SK-N-SH (cell line): ENCODE results near the gene SSBP2. TPM values are rescaled to one million over a fixed set of nuclear protein-coding genes. Genes with fewer than 3 reads are reported as not detected.

ENCODE experiments used
- CTCF ChIA-PET: fragments of 300-600, 350-600 bp; formaldehyde crosslinking; extraction: SDS; loops from one replicate; lab custom pipeline; 2021; lab: Yijun Ruan, JAX
- POLR2A ChIA-PET: fragments of 350-600 bp; sonication (Branson Sonifier 250); formaldehyde crosslinking; extraction: SDS; loops from one replicate; lab custom pipeline; 2020; ENCODE audit warnings: antibody characterized with exemption, inconsistent platforms; lab: Yijun Ruan, JAX
- DNase-seq: peaks from one replicate; pipeline ENCODE4 v3.0.0; 2012
- H2AFZ ChIP-seq: fragments of 200-600 bp; sonication (generic); 2 replicates; pipeline ENCODE4 v1.8.1; 2016; ENCODE audit warnings: antibody characterized with exemption, mild to moderate bottlenecking, low read depth
- H3F3A ChIP-seq: fragments of 200-600 bp; sonication (generic); replicated peaks from 2 replicates; pipeline ENCODE3; 2016; ENCODE audit warnings: antibody characterized with exemption, mild to moderate bottlenecking; ENCODE audit not compliant: insufficient read depth
- H3K27ac ChIP-seq, 2 experiments: fragments of 200-500 bp in 1 of 2; fragments of 200-600 bp in 1 of 2; sonication (Bioruptor generic) in 1 of 2; sonication (generic), shearing (Covaris generic) in 1 of 2; 2 replicates each; pipeline versions ENCODE4 v1.5.1 to v1.6.1; 2014 to 2016; ENCODE audit warnings: low read depth in 2 of 2, inconsistent platforms in 1 of 2, low read length in 1 of 2, mild to moderate bottlenecking in 1 of 2, mixed read lengths in 1 of 2
- H3K27me3 ChIP-seq: fragments of 200-600 bp; sonication (generic), shearing (Covaris generic); 2 replicates; pipeline ENCODE4 v1.6.1; 2016; ENCODE audit warnings: mixed run types; ENCODE audit not compliant: insufficient read depth
- H3K36me3 ChIP-seq, 2 experiments: fragments of 200-500 bp in 1 of 2; fragments of 200-600 bp in 1 of 2; sonication (Bioruptor generic) in 1 of 2; sonication (generic) in 1 of 2; replicated peaks in 1 of 2; 2 replicates each; pipeline versions ENCODE3 to v1.5.1; 2014 to 2016; ENCODE audit warnings: low read length in 1 of 2, mild to moderate bottlenecking in 1 of 2; ENCODE audit not compliant: insufficient read depth in 2 of 2, control insufficient read depth in 1 of 2
- H3K4me1 ChIP-seq, 2 experiments: fragments of 200-500 bp in 1 of 2; fragments of 200-600 bp in 1 of 2; sonication (Bioruptor generic) in 1 of 2; sonication (generic), shearing (Covaris generic) in 1 of 2; 2 replicates each; pipeline versions ENCODE4 v1.5.1 to v1.6.1; 2014 to 2016; ENCODE audit warnings: low read depth in 1 of 2, low read length in 1 of 2, mixed run types in 1 of 2; ENCODE audit not compliant: insufficient read depth in 2 of 2, control insufficient read depth in 1 of 2
- H3K4me2 ChIP-seq: fragments of 200-600 bp; sonication (generic), shearing (Covaris generic); 2 replicates; pipeline ENCODE4 v1.6.1; 2017; ENCODE audit warnings: mixed run types
- H3K4me3 ChIP-seq, 2 experiments: fragments of 200-500 bp in 1 of 2; fragments of 200-600 bp in 1 of 2; sonication (Bioruptor generic) in 1 of 2; sonication (generic), shearing (Covaris generic) in 1 of 2; 2 replicates each; pipeline versions ENCODE4 v1.5.1 to v1.8.1; 2014 to 2016; ENCODE audit warnings: low read depth in 2 of 2, inconsistent platforms in 1 of 2, low read length in 1 of 2, mild to moderate bottlenecking in 1 of 2, mixed read lengths in 1 of 2, moderate library complexity in 1 of 2
- H3K79me2 ChIP-seq: fragments of 200-600 bp; sonication (generic); 2 replicates; pipeline ENCODE4 v1.8.1; 2017; ENCODE audit warnings: mild to moderate bottlenecking; ENCODE audit not compliant: insufficient read depth
- H3K9ac ChIP-seq: fragments of 200-600 bp; sonication (generic); 2 replicates; pipeline ENCODE4 v1.6.1; 2017; ENCODE audit warnings: mixed run types
- H3K9me2 ChIP-seq: fragments of 200-600 bp; sonication (generic); 2 replicates; pipeline ENCODE4 v1.6.1; 2017; ENCODE audit warnings: mixed run types
- H3K9me3 ChIP-seq: fragments of 200-600 bp; sonication (generic); 2 replicates; pipeline ENCODE4 v1.6.1; 2017; ENCODE audit warnings: mixed run types, mild to moderate bottlenecking, moderate library complexity
- H4K20me1 ChIP-seq: fragments of 200-600 bp; sonication (generic); 2 replicates; pipeline ENCODE4 v1.6.1; 2017; ENCODE audit warnings: mild to moderate bottlenecking, mixed run types; ENCODE audit not compliant: insufficient read depth
- CHD2 ChIP-seq: fragments of 150-350 bp; IDR thresholded peaks from 2 replicates; pipeline ENCODE4 v1.6.1; 2018; ENCODE audit warnings: low read length; ENCODE audit not compliant: partially characterized antibody
- EZH2phosphoT487 ChIP-seq: fragments of 200-600 bp; sonication (generic); IDR thresholded peaks from 2 replicates; pipeline ENCODE4 v1.6.1; 2017; ENCODE audit warnings: low read depth, mixed run types, mild to moderate bottlenecking, antibody characterized with exemption, moderate library complexity, borderline replicate concordance
- JUND ChIP-seq: IDR thresholded peaks from 2 replicates; pipeline ENCODE4 v1.4.0; 2012
- MXI1 ChIP-seq: IDR thresholded peaks from 2 replicates; pipeline ENCODE4 v1.6.1; 2012; ENCODE audit warnings: mild to moderate bottlenecking, low read depth, low read length, improper control_type of control experiment
- RAD21 ChIP-seq: IDR thresholded peaks from 2 replicates; pipeline ENCODE4 v1.6.1; 2012; ENCODE audit warnings: mild to moderate bottlenecking, low read length
- RCOR1 ChIP-seq: fragments of 150-350 bp; IDR thresholded peaks from 2 replicates; pipeline ENCODE4 v1.6.1; 2017; ENCODE audit warnings: antibody characterized with exemption, low read length
- SIN3A ChIP-seq: IDR thresholded peaks from 2 replicates; pipeline ENCODE4 v1.6.1; 2012; ENCODE audit warnings: low read depth, mild to moderate bottlenecking, low read length, moderate library complexity, borderline replicate concordance
- YY1 ChIP-seq: IDR thresholded peaks from 2 replicates; pipeline ENCODE4 v1.4.0; 2012; ENCODE audit warnings: low read depth, mild to moderate bottlenecking
- WGBS: methylation state at CpG from one replicate; pipeline ENCODE4 v1.1.6; 2017; ENCODE audit warnings: low lambda C conversion rate; 5-methylcytosine and 5-hydroxymethylcytosine counted together
- polyA plus RNA-seq, 3 experiments: library from polyadenylated mRNA; depleted of rRNA; stranded (reverse); fragments of >200 nt; gene quantifications; 2 replicates each; pipeline ENCODE4 v1.2.3, GENCODE V29; 2012
- TF ChIP-seq, protein P1 (sequence below): IDR thresholded peaks from 2 replicates; pipeline ENCODE4 v1.4.0; 2012; ENCODE audit warnings: low read depth, borderline replicate concordance
- TF ChIP-seq, protein P2 (sequence below): IDR thresholded peaks from 2 replicates; pipeline ENCODE4 v1.4.0; 2012; ENCODE audit warnings: low read depth, borderline replicate concordance
- TF ChIP-seq, protein P3 (sequence below): IDR thresholded peaks from 2 replicates; pipeline ENCODE4; 2012

Gene SSBP2
- polyA plus RNA-seq, 1 of the 3 experiments (the other 2 are of a cell fraction) = 35.3 TPM

DNA sequence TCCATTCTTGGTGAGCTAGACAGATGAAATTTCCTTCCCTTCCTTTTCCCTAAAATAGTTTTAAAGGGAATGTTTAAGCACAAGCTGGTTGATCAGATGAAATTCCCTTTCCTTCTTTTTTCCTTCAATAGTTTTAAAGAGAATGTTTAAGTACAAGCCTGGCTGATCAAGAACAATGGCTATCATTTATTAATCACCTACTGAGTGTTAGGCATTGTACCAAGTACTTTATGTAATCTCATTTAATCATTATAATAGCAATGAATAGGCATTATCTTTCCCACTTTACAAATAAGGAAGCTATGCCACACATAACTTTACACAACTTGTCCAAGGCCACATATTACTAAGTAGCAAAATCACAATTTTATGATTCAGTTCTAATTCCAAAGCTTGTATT, 205.0 kb downstream of the SSBP2 start:
- Histone ChIP-seq H3K79me2 (no peaks in the 10 kb centered on the region), H3K4me1 (no peaks in the 10 kb centered on the region), H3K36me3 (peaks cover 0 to 3% of the 10 kb centered on the region in 2 experiments), H3K9me3 (no peaks in the 10 kb centered on the region), H2AFZ (no peak overlapping the region), H3K27me3 (no peaks in the 10 kb centered on the region), H3K9me2 (no peaks in the 10 kb centered on the region), H3K9ac (no peak overlapping the region), H4K20me1 (no peaks in the 10 kb centered on the region), H3K4me3 (no peak overlapping the region), H3F3A (no peaks in the 10 kb centered on the region), H3K4me2 (no peak overlapping the region), H3K27ac (no peak overlapping the region)
- ChIA-PET POLR2A (no interaction called here), CTCF (interaction anchor here (1.3 to 1.4 kb wide), 2 partner anchors 11 to 12 kb away, joined by 3 to 4 read pairs; no protein-coding TSS in a partner anchor)
- no peak for TF ChIP-seq RCOR1
- TF ChIP-seq YY1 = no peak
- TF ChIP-seq, protein P1, sequence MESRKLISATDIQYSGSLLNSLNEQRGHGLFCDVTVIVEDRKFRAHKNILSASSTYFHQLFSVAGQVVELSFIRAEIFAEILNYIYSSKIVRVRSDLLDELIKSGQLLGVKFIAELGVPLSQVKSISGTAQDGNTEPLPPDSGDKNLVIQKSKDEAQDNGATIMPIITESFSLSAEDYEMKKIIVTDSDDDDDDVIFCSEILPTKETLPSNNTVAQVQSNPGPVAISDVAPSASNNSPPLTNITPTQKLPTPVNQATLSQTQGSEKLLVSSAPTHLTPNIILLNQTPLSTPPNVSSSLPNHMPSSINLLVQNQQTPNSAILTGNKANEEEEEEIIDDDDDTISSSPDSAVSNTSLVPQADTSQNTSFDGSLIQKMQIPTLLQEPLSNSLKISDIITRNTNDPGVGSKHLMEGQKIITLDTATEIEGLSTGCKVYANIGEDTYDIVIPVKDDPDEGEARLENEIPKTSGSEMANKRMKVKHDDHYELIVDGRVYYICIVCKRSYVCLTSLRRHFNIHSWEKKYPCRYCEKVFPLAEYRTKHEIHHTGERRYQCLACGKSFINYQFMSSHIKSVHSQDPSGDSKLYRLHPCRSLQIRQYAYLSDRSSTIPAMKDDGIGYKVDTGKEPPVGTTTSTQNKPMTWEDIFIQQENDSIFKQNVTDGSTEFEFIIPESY = no peak
- no peak for TF ChIP-seq RAD21
- TF ChIP-seq MXI1 = no peak
- no peak for TF ChIP-seq JUND
- TF ChIP-seq CHD2 = no peak
- TF ChIP-seq EZH2phosphoT487 = no peak
- TF ChIP-seq, protein P2, sequence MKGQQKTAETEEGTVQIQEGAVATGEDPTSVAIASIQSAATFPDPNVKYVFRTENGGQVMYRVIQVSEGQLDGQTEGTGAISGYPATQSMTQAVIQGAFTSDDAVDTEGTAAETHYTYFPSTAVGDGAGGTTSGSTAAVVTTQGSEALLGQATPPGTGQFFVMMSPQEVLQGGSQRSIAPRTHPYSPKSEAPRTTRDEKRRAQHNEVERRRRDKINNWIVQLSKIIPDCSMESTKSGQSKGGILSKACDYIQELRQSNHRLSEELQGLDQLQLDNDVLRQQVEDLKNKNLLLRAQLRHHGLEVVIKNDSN = no peak
- TF ChIP-seq, protein P3, sequence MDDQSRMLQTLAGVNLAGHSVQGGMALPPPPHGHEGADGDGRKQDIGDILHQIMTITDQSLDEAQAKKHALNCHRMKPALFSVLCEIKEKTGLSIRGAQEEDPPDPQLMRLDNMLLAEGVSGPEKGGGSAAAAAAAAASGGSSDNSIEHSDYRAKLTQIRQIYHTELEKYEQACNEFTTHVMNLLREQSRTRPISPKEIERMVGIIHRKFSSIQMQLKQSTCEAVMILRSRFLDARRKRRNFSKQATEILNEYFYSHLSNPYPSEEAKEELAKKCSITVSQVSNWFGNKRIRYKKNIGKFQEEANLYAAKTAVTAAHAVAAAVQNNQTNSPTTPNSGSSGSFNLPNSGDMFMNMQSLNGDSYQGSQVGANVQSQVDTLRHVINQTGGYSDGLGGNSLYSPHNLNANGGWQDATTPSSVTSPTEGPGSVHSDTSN = no peak
- no peak for DNase-seq

DNA sequence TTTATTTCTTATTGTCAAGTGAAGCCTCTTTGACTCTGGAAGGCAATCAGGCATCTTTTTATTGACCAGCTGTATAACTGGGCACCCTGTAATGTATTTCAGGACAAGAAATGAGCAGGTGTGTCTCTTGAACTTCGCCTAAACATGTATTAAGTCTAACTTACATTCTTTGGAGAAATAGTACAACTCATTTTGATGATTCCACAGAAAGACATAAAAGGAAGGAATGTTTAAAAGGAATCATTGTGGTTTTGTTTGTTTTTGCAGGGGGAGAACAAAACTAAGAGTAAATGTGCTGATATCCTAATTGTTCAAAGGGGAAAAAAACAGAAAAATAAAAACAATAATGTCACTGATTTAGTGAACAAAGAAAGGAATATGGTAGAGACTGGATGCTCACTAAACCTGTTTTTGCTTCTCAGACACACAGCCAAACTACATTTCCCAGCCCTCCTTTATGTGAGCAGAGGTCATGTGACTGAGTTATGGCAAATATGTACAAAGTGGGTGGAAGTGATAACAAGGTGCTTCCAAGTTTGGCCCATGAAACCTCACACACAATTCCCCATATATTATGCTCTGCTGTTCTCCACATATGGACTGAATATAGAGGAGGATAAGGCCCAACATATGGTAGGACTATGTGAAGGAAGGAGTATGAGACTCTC, 206.4 kb downstream of the SSBP2 start:
- CTCF ChIA-PET = no interaction called here
- POLR2A ChIA-PET = no interaction called here

More for the DNA sequence above, 206.4 kb downstream of the SSBP2 start:
- TF ChIP-seq, protein P2 = peak; percentile 76
- no peak for TF ChIP-seq SIN3A
- TF ChIP-seq, all 33 proteins: peak for 1
- no peak overlapping the region for H3K4me2 ChIP-seq
- H3K9me2 ChIP-seq = no peaks in the 10 kb centered on the region
- no peak overlapping the region for H3K4me3 ChIP-seq
- H3K9me3 ChIP-seq = no peaks in the 10 kb centered on the region
- H3K36me3 ChIP-seq = peaks cover 0 to 4% of the 10 kb centered on the region in 2 experiments
- H3K4me1 ChIP-seq = no peaks in the 10 kb centered on the region
- no peak for DNase-seq
- H3K27me3 ChIP-seq = no peaks in the 10 kb centered on the region
- no peak overlapping the region for H3K9ac ChIP-seq
- H3K79me2 ChIP-seq = no peaks in the 10 kb centered on the region
- no peaks in the 10 kb centered on the region for H4K20me1 ChIP-seq
- 94% methylated on average over 1 of the region's 1 CpG for WGBS
- H2AFZ ChIP-seq = no peak overlapping the region
- no peak overlapping the region for H3K27ac ChIP-seq
- no peaks in the 10 kb centered on the region for H3F3A ChIP-seq
